NCI-H446 treated with DMSO at 0.1 percent for 48 hours (cell line): Measurements from ENCODE around the gene PYGM.

Source experiments
- DNase-seq: peaks from one replicate; lab custom pipeline; 2025; lab: John Stamatoyannopoulos, UW

Gene PYGM

DNA sequence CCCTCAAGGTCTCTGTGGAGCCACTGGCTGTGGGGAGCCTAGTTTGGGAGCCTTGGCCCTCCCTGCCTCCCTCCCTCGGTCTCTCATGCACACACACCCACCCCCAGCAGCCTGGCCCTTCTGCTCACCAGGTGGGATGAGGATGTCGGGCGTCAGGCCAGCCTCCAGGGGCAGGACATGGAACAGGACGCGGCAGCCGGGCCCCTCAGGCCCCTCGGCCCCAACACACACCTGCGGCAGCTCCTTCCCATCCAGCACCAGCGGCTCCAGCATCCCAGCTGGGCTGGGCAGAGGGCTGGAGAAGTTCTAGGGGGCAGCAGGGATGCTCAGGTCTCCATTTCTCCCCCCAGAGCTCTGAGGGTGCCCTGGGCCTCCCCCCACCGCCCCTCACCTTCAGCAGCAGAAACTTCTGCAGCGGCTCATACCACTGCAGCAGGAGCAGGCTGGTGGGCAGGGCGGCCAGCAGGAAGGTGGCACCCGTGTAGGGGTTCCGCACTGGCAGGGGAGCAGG is 32.1 kb upstream of the PYGM start:
- DNase-seq = no peak

DNA sequence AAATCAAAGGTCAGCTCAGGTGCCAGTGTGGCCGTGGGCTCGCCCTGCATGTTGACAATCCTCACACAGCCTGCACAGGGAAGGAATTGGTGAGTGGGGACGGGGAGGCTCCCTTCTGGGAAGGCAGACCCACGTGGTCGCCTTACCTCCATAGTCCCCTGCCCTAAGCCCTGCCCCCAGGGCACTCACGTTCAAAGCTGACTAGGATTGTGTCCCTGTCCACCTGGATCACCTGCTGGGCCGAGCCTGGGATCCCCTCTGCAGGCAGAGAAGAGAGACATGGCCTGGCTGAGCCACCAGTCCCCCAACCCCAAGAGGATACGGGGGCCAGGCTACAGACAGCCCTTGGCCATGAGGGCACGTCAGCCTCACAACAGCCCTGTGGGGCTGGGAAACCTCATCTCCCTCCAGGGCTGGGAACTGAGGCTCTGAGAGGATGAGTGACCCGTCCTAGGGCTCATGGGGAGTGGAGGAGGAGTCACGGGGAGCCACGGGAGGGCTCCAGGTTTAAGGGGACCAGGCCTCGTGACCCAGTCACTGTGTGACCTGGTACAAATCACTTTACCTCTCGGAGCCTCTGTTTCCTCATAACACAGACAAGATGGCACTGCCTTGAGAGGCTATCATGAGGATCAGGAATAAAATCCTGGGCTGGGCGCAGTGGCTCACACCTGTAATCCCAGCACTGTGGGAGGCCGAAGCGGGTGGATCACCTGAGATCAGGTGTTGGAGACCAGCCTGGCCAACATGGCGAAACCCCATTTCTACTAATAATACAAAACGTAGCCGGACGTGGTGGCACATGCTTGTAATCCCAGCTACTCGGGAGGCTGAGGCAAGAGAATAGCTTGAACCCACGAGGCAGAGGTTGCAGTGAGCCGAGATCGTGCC is 30.7 kb upstream of the PYGM start:
- DNase-seq = no peak

DNA sequence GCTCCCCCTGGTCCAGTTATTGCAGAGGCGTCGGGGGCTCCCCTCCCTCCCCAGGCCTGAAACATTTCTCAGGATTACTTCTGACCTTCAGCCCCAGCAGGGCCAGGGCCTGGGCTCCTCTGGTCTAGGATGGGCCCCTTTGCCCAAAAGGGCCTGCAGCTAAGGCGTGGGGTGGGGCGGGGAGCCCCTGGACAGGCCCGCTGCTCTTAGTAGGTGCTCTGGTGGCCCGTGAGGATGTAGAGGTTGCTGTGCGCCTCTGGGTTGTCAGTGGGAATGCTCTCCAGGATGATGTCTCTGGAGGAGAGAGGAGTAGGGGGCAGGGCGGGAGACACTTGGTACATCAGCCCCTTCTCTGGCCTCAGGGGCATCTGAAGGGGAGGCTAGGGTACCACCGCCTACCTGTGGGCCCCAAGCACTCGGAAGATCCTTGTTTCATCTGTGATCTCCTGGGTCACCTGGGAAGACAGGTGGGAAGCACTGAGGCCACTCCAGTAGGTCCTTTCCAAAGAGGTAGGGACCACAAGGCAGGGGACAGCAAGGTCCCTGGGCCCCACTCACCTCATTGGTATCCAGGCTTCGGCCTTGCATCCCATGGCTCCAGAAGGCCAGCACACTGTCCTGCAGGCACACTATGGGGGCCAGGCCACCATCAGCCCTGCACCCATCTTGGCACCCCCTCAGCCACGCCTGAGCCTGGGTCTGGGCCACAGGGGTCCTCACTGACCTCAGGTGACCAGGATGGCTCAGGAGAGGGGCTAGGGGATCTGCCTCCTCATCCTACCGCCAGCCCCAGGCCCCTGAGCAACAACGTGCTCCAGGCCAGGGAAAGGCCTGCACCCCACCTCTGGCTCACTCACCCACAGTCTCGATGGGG is 29.8 kb upstream of the PYGM start:
- DNase-seq = no peak

DNA sequence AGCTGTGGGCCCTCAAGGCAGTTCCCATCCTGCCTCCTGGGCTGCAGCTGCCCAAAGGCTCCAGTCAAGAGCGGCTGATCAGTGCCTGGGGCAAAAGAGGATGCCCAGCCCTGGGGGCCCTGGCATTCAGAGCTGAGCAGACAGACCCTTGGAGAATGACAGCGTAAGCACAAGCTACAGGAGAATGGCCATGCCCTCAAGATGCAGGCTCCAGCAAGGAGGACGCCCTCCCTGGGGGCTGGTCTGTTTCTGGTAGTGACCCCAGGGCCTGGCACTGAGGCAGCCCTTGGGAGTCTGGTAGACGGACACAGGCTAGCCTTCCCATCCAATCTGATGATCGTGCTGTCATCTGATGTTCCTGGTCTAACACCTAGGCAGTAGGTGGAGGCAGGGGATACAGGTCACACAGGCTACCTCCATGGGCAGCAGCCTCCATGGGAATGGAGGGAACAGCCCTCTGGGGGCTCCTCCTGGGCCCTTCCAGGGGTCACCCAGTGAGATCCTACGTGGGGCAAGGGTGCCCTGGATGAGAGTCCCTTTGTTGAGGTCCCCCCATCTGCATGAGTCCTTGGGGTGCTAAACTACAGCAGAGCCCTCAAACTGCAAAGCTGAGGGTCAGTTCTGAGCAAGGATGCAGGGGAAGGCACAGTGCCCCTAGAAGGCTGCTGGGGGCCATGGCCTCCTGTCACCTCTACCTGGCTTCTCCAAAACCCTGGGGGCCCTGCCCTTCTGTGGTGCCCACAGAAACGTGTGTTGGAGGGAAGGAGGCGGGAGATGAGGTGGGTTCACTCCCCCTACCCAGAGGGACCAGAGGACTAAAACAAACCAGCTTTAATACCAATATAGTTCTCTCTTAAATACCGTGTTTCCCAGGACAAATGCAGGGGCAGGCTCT is 28.8 kb upstream of the PYGM start:
- no peak for DNase-seq

DNA sequence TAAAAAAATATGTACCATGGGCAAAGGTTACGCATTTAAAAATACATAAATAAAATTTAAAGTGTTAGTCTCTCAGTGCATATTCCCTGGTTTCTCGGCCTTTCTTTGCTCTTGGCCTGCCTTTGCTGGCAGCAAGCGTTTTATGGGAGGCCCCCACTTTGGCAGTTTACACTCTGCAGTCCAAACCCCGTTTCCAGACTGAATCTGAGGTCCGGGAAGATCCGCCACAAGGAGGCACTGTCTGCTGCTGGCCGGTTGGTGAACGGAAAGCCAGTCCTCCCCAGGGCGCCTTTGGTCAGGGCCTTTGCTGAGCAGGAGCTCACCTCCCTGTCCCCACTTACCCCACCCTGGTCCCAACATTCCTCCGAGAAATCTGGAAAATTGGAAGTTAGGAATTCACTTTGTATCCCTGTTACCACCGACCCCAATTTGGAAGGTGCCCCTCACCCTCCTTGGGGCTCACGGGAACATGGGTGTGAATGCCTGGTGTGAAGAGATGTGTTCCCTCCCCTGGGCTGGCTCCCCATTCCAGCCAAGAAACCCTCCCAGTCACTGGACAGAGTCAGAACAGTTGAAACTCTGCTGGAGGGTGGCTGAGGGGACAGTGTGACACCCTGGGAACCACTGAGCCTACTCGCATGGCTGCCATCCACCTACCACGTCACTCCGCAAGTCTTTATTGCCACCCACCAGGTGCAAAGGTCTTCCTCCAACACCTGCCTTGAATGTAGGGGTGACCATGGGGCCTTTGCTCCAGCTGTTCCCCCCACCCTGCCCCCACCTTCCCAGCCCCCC is 27.9 kb upstream of the PYGM start:
- no peak for DNase-seq

DNA sequence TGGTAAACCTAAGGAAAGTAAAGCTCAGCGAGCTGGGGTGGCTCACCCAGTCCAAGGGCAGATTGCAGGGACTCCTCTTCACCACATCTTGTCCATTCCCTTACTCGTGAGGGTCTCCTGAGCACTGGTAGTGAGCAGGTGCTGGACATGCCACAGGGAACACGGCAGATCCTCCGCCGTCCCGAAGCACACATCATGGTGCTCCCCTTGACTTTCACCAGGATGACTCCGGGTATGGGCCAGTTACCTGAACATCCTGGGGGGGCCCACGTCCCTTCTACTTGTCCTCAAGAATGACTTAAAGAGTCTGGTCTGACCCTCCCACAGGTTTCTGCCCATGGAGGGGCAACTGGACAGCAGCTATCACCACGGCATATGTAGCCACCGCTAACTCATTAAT is 26.5 kb upstream of the PYGM start:
- DNase-seq = no peak

DNA sequence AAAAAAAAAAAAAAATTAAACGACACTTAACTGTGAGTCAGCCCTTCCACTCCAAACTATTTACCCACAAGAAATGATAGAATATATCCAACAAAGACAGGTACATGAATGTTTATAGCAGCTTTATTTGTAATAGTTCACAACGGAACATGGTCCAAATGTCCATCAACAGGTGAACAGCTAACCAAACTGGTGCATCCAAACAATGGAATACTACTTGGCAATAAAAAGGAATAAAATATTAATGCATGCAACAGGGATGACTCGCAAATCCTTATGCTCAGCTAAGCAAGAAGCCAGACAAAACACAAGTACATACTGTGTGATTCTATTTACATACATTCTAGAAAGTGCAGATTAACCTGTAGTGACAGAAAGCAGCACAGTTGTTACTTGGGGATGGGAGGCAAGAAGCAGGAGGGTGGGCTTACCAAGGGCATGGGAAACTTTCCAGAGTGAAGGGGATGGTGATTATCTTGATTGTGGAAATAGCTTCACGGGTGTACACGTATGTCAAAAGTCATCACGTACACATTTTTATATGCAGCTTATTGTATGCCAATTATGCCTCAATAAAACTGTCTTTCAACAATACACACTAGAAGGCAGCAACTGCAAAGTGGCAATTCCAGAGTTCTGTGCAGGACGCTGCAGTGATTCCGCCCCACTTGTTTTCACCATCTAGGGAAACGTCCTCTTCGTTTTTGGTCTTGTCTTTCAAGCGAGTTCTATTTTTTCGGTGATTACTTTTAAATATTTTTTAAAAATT is 25.2 kb upstream of the PYGM start:
- no peak for DNase-seq

DNA sequence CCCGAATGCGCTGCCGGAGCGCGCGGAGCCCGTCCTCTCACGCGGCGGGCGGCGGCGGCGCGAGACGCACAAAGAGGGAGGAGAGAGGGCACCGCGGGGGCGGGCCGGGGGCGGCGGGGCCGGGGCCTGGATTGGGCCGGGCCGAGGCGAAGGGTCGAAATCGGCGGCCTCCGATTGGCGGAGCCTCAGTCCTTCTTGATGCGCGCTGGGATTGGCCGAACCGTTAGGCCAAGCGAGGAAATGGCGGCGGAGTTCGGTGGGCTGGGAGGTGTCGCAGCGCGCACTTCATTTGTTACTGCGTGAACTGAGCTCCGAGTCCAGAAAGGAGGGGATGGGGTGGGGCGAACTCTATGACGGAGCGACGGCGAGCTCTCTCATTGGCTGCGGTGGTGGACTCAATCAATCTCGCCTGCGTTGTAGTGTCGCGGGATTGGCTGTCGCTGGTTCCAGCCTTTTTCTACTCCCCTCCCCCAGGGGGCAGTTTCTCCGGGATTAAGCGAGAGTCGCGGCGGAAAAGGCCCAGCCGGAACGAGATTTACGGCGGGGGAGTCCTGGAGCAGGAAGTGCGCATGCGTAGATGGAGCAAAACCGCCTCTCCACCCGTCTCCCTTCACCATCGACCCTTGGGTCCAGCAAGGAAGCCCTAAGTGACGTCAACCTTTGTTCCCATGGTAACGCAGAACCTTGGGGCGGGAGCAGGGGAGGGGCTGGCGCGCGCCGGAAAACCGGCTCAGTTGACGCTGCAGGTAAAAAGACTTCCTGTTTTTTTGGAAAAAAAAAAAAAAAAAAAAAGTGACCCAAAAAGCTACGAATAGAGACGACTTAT is 18.9 kb upstream of the PYGM start, which contains the start of gene SF1:
TSS of gene SF1 (minus strand) at position 70 of the 826 bp plus-strand sequence. CDS start 150 bp downstream, outside the sequence.
- peak; percentile 100 for DNase-seq

DNA sequence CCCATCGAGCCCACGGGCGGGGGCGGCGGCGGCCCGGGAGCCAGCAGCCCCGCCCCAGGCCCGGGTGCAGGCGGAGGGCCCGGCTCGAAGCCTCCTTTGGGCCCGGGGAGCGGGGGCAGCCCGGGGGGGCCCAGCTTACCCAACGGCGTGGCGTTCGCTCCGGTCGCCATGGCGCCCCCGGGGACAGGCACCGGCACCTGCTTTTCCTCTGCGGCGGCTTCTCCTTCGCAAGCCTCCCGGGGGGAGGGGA is 18.4 kb upstream of the PYGM start:
- no peak for DNase-seq

DNA sequence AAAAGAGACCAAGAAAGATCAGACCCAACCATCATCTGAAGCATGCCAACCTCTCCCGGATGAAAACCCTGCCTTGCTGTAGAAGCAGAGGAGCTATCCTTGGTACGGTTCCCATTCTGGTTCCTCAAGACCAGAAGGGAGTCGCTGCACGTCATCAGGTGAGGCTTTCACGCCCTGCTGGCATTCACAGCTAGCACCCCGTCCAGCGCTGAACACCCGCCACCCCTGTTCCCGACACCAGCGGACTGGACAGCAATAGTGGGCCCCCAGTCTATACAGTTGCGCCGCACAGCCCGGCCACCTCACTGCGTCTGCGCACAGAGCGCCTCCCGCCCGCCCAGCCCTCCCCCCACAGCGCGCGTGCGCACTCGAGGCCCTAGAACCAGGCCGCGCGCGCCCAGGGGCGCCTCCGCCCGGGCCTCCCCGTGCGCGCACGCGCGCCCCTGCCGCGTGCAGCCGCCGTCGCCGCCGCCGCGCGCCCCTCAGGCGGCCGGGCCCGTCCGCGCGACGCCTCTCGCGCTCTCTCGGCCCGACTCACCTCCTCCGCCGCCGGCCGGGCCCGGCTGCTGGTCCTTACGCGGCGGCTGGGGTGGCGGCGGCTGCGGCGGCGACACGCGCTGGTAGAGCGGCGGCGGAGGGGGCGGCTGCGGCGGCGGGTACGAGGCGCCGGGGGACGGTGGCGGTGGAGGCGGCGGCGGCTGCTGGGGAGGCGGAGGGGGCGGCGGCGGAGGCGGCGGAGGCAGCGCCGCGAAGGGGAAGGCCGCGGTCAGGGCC is 17.9 kb upstream of the PYGM start:
- DNase-seq = peak; percentile 57

DNA sequence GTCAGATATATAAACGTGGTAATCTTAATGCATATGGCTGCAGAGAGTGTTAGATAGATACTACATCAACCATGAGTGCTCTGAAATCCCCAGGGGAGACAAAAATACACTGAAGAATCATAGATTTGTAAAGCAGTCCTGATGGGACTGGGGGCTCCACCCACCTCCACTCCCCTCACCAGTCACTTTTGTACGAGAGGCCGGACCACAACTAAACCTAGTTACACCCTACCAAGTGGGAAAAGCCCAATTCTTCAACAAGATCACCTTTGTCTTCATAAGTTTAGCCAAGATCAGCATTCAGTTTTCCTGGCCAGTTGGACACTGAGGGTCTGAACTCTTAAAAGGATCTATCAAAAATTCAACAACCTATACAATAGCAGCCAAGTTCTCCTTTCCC is 17.1 kb upstream of the PYGM start:
- DNase-seq = no peak

DNA sequence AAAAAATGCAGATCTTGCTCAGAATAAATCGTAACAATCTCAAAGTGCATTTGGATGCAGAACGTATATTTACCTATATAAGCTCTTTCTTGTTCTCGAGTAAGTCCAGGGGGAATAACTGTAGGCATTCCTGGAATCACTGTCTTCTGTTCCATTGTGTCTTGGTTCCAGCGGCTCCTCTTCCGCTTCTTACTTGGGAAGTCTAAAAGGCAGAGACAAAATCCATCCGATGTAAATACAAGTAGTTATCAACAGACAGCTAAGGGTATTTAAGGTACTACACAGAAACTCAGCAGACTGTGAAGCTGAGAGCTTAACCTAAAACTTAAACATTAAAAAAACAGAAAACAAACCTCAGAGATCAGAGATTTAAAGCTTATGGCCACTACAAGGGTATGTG is 16.7 kb upstream of the PYGM start:
- no peak for DNase-seq

DNA sequence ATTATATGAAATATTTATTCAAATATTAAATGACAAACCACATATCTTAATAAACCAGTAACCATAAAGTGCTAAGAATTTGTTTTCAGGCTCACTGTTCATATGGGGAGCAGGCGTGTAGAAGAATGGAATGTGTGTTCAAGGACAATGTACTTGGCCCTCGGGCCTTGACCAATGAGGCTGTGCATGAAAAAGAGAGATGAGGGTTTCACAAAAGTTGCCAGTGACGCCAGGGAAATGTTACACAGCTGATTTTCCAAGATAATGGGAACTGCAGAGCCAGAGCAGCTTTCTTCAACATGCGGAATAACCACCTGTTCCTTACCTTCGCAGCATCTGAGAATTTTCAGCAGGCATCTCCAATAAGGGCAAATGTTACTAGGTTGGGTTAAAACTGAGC is 14.4 kb upstream of the PYGM start:
- DNase-seq = no peak

DNA sequence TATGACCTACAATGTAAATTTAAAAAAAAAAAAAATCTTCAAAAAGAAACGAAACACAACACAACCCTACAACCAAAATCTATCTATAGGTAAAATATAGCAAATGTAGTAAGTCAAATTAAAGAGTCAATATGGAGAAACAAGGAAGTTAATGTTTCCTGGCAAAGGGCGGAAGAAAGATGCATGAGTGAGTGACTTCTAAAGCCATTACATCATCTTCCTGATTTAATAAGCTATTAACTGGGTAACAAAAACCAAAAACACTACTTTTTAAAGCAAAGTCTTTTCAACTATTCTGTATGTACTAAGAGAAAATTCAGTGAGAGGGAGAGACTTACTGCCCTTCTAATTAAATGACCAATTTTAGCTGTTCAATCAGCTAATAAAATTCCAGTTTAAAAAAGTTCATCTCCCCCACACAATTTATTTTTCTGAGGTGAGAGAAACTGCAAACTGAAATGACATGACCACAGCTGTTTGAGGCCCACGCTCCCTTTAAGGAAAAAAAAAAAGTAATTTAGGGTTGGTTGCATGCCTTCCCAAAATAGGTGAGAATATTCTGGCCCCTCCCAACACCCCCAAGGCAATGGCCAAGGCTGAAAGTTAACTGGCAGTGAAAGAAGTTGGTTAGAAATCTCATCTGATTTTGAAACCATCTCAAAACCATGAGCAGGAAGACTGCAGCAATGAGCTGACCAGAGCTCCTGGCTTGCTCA is 12.7 kb upstream of the PYGM start:
- no peak for DNase-seq

DNA sequence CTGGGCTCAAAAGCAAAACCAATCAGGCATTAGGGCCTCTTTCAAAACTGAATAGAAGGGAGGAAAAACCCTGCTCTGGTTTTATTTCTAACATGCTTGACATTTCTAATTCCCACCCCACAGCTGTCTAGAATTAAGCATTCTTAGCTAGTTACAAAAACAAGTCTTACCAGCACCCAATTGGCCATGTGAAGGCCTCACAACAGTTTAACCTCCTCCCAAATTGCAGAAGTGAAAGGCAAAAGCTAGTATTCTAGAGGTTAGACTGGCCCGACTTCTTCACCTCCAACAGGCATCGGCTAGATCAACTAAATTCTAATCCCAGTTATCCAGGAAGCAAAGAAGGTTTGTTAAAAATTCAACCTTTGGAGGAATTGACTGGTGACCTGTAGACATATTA is 12.1 kb upstream of the PYGM start:
- DNase-seq = no peak

DNA sequence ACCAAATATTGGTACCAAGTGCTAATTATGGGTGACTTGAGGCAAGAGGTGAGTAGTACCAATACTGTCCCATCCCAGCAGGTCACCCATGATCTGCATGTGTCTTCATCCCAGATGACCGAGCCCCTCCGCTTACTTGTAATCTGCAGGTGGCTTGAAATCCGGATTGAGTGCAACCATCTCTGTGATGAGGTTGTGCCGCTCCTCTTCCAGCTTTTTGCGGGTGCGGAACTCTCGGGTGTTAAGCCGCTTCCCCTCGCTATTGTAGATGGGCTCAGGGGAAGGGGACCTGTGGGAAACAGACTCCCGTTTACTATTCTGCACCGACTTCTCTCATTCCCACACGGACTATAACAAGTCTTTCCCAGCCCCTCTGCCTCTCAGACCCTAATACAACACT is 10.3 kb upstream of the PYGM start:
- DNase-seq = no peak

DNA sequence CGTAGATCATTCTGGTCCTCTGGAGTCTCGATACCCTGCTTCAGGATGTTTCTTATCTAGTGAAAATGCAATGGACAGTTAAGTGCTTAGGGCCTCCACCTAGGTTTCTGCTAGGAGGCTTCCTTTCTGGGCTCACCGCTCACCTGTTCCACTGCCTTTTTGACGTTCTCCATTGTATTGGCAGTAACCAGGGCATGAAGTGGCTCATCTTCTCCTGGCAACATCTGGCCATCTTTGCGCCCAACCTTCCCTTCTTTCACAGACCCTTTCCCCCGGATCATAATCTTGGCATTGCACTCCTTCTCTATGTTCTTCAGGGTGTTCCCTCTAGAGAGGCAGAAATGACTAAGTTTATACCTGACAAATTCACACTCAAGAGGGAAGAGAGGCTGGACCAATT is 9.5 kb upstream of the PYGM start:
- DNase-seq = no peak

DNA sequence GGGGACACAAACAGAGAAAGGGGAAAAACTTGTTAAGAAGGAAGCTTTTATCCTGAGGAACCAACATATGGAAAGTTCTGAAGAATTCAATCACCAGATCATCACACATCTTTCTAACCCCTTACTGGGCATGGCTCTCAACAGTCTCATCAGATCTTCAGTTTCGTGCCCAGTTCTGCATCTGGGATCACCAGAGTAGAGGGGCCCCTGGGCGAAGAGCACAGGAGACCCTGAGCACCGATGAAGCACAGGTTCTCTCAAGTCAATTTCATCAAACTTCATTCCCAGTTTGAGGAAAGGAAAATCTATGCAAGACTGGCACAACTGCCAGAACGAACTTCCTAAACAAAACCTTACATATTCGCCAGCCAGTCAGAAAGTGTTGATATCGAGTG is 8.5 kb upstream of the PYGM start:
- no peak for DNase-seq
